Gastroesophageal sphincter (tissue), 3 donors: ENCODE data around the gene RASD1.

Experiments used
- CTCF ChIP-seq, 4 experiments: fragments of 200-600 bp in 2 of 4; fragments of 450-650 bp in 2 of 4; sonication (generic) in 1 of 4; IDR thresholded peaks; one replicate each; pipeline ENCODE4 v1.5.1; 2017 to 2019; ENCODE audit warnings: antibody characterized with exemption in 4 of 4, mild to moderate bottlenecking in 2 of 4, moderate library complexity in 2 of 4
- EP300 ChIP-seq: sonication (generic); formaldehyde crosslinking; IDR thresholded peaks from one replicate; pipeline ENCODE4 v1.6.1; 2017; ENCODE audit warnings: antibody characterized with exemption, mild to moderate bottlenecking
- POLR2A ChIP-seq, 2 donors: fragments of 450-650 bp; IDR thresholded peaks; one replicate each; pipeline ENCODE4 v1.6.1; 2017; ENCODE audit warnings: antibody characterized with exemption in 2 of 2, mild to moderate bottlenecking in 2 of 2, moderate library complexity in 1 of 2
- POLR2AphosphoS5 ChIP-seq: sonication (generic); formaldehyde crosslinking; IDR thresholded peaks from one replicate; pipeline ENCODE4 v1.6.1; 2017; ENCODE audit warnings: antibody characterized with exemption

- no peak for TF ChIP-seq EP300
- no peak for TF ChIP-seq POLR2AphosphoS5
- TF ChIP-seq CTCF (IDR thresholded peaks at IDR 0.05), result no peak
- no peak for TF ChIP-seq POLR2A (IDR thresholded peaks at IDR 0.05)
Measured at GRCh38 chr17:17445296-17445924, 50.8 kb downstream of the RASD1 start.
